ENCODE data around the gene SPOCD1. TPM values are rescaled to one million over a fixed set of nuclear protein-coding genes. Genes with fewer than 3 reads are reported as not detected.
A peak's percentile ranks its signal among the peaks of the same experiment; 100 is the strongest.

Gene SPOCD1
- polyA plus RNA-seq, 3 donors: not detected

DNA sequence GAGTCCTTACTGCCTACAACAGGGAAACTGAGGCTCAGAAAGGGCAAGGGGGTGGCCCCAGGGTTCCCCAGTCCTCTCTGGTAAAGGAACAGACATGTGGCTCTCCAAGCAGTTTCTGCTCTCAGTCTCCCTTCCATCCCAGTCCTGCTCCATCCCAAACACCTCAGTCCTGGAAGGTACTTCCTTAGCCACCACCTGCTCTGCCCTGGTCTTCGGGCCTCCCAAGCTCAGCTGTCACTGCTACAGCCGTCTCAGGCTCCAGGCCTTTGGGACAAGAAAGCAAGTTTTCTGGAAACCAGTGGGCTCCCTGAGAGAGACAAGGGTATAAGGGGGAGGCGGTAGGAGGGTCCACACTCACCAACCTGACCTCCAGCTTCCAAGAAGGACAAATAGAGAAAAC lies 28.6 kb downstream of the SPOCD1 start:
- Histone ChIP-seq H4K20me1 (ENCODE audit: insufficient read depth, low read length) (no peaks in the 10 kb centered on the region), H3K4me3 (replicated peaks in 1 of 3; ENCODE audit: low read depth in 2 of 3, low read length in 3 of 3) (no peak overlapping the region), H3K4me1 (ENCODE audit: control insufficient read depth in 1 of 2, insufficient read depth in 2 of 2, low read length in 2 of 2) (peaks cover 8 to 18% of the 10 kb centered on the region in 2 donors), H3K36me3 (replicated peaks in 1 of 2; ENCODE audit: control insufficient read depth in 1 of 2, insufficient read depth in 2 of 2, low read length in 2 of 2) (no peaks in the 10 kb centered on the region), H3K9ac (ENCODE audit: insufficient read depth, low read length, poor library complexity, severe bottlenecking) (no peak overlapping the region), H2AFZ (ENCODE audit: insufficient read depth, low read depth, low read length, poor library complexity, severe bottlenecking) (peak overlapping the region; percentile 91), H3K4me2 (replicated peaks; ENCODE audit: extremely low read depth, low read length, poor library complexity, severe bottlenecking) (no peak overlapping the region), H3K9me3 (replicated peaks in 1 of 2; ENCODE audit: control insufficient read depth in 1 of 2, insufficient read depth in 1 of 2, low read length in 2 of 2) (no peaks in the 10 kb centered on the region), H3K27me3 (ENCODE audit: control insufficient read depth in 2 of 2, insufficient read depth in 2 of 2, low read length in 2 of 2) (no peaks in the 10 kb centered on the region), H3K27ac (ENCODE audit: low read depth in 1 of 2, low read length in 2 of 2) (peak overlapping the region in 1 of 2 donors; percentile 99), H3K79me2 (ENCODE audit: insufficient read depth, low read length) (no peaks in the 10 kb centered on the region)
- intact Hi-C loops (cut with micrococcal nuclease): loop anchor here (5.0 to 10.0 kb wide), 3 partner anchors 140 to 492 kb away; partner anchors contain the start of genes SNRNP40 (in 1 of the 2) and ZCCHC17 (in 1 of the 2)
- Mint-ChIP-seq H3K36me3 (no peaks in the 10 kb centered on the region), H3K4me1 (peaks cover 8% of the 10 kb centered on the region), H3K4me3 (no peak overlapping the region), H3K27ac (peak overlapping the region in 5 of 7 donors; percentile 98 to 100 (median 99)), H3K27me3 (ENCODE audit: low read depth in 3 of 3) (peaks cover 0 to 15% (median under 1%) of the 10 kb centered on the region in 3 donors), H3K9me3 (no peaks in the 10 kb centered on the region)
- TF ChIP-seq, protein P1, sequence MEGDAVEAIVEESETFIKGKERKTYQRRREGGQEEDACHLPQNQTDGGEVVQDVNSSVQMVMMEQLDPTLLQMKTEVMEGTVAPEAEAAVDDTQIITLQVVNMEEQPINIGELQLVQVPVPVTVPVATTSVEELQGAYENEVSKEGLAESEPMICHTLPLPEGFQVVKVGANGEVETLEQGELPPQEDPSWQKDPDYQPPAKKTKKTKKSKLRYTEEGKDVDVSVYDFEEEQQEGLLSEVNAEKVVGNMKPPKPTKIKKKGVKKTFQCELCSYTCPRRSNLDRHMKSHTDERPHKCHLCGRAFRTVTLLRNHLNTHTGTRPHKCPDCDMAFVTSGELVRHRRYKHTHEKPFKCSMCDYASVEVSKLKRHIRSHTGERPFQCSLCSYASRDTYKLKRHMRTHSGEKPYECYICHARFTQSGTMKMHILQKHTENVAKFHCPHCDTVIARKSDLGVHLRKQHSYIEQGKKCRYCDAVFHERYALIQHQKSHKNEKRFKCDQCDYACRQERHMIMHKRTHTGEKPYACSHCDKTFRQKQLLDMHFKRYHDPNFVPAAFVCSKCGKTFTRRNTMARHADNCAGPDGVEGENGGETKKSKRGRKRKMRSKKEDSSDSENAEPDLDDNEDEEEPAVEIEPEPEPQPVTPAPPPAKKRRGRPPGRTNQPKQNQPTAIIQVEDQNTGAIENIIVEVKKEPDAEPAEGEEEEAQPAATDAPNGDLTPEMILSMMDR (IDR thresholded peaks at IDR 0.05): no peak
- no CpG with 5 or more reads among the region's 3 CpGs for WGBS (ENCODE audit: insufficient coverage)
- DNase-seq: no peak

DNA sequence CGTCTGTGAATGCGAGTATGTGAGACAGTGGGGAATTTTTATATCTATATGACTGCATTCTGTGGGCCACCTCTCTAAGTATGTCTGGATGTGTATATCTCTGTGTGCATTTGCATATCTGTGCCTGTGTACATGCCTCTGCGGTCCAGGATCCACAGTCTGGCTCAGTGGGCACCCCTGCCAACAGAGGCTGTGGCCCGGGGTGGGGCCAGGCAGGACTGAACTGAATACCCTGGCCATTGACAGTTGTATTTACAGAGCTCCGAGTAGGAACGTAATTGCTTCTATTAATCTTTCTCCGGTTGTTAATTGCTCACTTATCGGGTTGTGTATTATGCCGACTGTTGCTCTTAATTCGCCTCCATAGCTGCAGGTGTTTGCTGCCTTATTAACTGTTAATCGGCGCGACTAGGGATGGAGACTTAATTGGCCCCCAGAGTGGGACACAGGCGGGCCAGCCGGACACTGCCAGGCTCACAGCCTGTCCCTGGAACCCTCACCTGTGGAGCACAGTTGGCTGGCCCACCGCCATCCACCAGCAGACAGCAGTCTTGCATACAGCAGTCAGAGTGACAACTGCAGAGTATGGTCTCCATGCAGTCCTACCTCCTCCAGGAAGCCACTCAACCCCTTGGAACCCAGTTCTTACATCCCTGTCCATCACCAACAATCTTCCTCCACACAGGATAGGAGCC lies 29.3 kb downstream of the SPOCD1 start:
- no peaks in the 10 kb centered on the region for H3K36me3 Mint-ChIP-seq
- Histone ChIP-seq H3K9me3 (replicated peaks in 1 of 2; ENCODE audit: control insufficient read depth in 1 of 2, insufficient read depth in 1 of 2, low read length in 2 of 2) (no peaks in the 10 kb centered on the region), H2AFZ (ENCODE audit: insufficient read depth, low read depth, low read length, poor library complexity, severe bottlenecking) (no peak overlapping the region), H3K4me3 (replicated peaks in 1 of 3; ENCODE audit: low read depth in 2 of 3, low read length in 3 of 3) (no peak overlapping the region), H3K9ac (ENCODE audit: insufficient read depth, low read length, poor library complexity, severe bottlenecking) (no peak overlapping the region), H3K4me2 (replicated peaks; ENCODE audit: extremely low read depth, low read length, poor library complexity, severe bottlenecking) (no peak overlapping the region), H3K27me3 (ENCODE audit: control insufficient read depth in 2 of 2, insufficient read depth in 2 of 2, low read length in 2 of 2) (no peaks in the 10 kb centered on the region), H3K4me1 (ENCODE audit: control insufficient read depth in 1 of 2, insufficient read depth in 2 of 2, low read length in 2 of 2) (peaks cover 8 to 18% of the 10 kb centered on the region in 2 donors), H3K36me3 (replicated peaks in 1 of 2; ENCODE audit: control insufficient read depth in 1 of 2, insufficient read depth in 2 of 2, low read length in 2 of 2) (no peaks in the 10 kb centered on the region), H4K20me1 (ENCODE audit: insufficient read depth, low read length) (no peaks in the 10 kb centered on the region), H3K27ac (ENCODE audit: low read depth in 1 of 2, low read length in 2 of 2) (no peak overlapping the region), H3K79me2 (ENCODE audit: insufficient read depth, low read length) (no peaks in the 10 kb centered on the region)
- no peak overlapping the region for H3K4me3 Mint-ChIP-seq
- H3K27me3 Mint-ChIP-seq (ENCODE audit: low read depth in 3 of 3): peaks cover 0 to 11% (median 2%) of the 10 kb centered on the region in 3 donors
- H3K27ac Mint-ChIP-seq: peak overlapping the region in 1 of 7 donors; percentile 26
- TF ChIP-seq, protein P1 (IDR thresholded peaks at IDR 0.05): no peak
- H3K9me3 Mint-ChIP-seq: peaks cover 0 to 1% (median 0%) of the 10 kb centered on the region in 7 donors
- peaks cover 8% of the 10 kb centered on the region for H3K4me1 Mint-ChIP-seq
- intact Hi-C loops (cut with micrococcal nuclease): loop anchor here (5.0 to 10.0 kb wide), 3 partner anchors 139 to 492 kb away; partner anchors contain the start of genes SNRNP40 (in 1 of the 2) and ZCCHC17 (in 1 of the 2)
- DNase-seq: no peak
- 97% methylated on average over 15 of the region's 16 CpGs for WGBS (ENCODE audit: insufficient coverage)

All from CD14-positive monocyte (primary cell).